ENCODE results near the gene PGR. TPM values are rescaled to one million over a fixed set of nuclear protein-coding genes. Genes with fewer than 3 reads are reported as not detected.

PGR gene
- total RNA-seq, 2 donors from 2014 or later = not detected

- H3K9me3 ChIP-seq (ENCODE audit: control insufficient read depth, low read length) = no peaks in the 10 kb centered on the region
- 84 to 88% methylated on average over 1 to 4 of the region's 5 CpGs for WGBS, 2 experiments (ENCODE audit: insufficient coverage in 1 of 2, insufficient read length in 1 of 2)
- no peak overlapping the region for H3K27ac ChIP-seq (ENCODE audit: low read depth, low read length)
- DNase-seq = no peak
- H3K27me3 ChIP-seq (ENCODE audit: control insufficient read depth, insufficient read depth, low read length, poor library complexity, severe bottlenecking) = no peaks in the 10 kb centered on the region
- no peak overlapping the region for H3K4me3 Mint-ChIP-seq
- H3K27me3 Mint-ChIP-seq (ENCODE audit: insufficient read depth) = no peaks in the 10 kb centered on the region
- no peak for TF ChIP-seq CTCF (conservative IDR thresholded peaks at IDR 0.05)
- H3K36me3 ChIP-seq (ENCODE audit: control insufficient read depth, insufficient read depth, low read length) = no peaks in the 10 kb centered on the region
- peaks cover 3% of the 10 kb centered on the region for H3K36me3 Mint-ChIP-seq (ENCODE audit: low read depth)
- no peak overlapping the region for H3K27ac Mint-ChIP-seq
- H3K4me1 ChIP-seq (ENCODE audit: control insufficient read depth, insufficient read depth, low read length) = no peaks in the 10 kb centered on the region
- H3K9me3 Mint-ChIP-seq = peaks cover 12% of the 10 kb centered on the region
- no peak overlapping the region for H3K9ac ChIP-seq (ENCODE audit: extremely low read depth, low read length, poor library complexity, severe bottlenecking)
- H3K4me1 Mint-ChIP-seq = no peaks in the 10 kb centered on the region
- no peak overlapping the region for H3K4me3 ChIP-seq (ENCODE audit: low read length)
Observed at GRCh38 chr11:101090679-101091270, 38.8 kb downstream of the PGR start.

GRCh38 chr11:101083335-101083734 lies 46.3 kb downstream of the PGR start:
- peak; percentile 52 for TF ChIP-seq CTCF (conservative IDR thresholded peaks at IDR 0.05)
- Mint-ChIP-seq H3K4me1 (peaks cover 2% of the 10 kb centered on the region), H3K36me3 (ENCODE audit: low read depth) (peaks cover 3% of the 10 kb centered on the region), H3K9me3 (peaks cover 39% of the 10 kb centered on the region), H3K27me3 (ENCODE audit: insufficient read depth) (no peaks in the 10 kb centered on the region), H3K4me3 (no peak overlapping the region), H3K27ac (no peak overlapping the region)
- Histone ChIP-seq H3K4me3 (ENCODE audit: low read length) (no peak overlapping the region), H3K36me3 (ENCODE audit: control insufficient read depth, insufficient read depth, low read length) (no peaks in the 10 kb centered on the region), H3K4me1 (ENCODE audit: control insufficient read depth, insufficient read depth, low read length) (no peaks in the 10 kb centered on the region), H3K9ac (ENCODE audit: extremely low read depth, low read length, poor library complexity, severe bottlenecking) (no peak overlapping the region), H3K27ac (ENCODE audit: low read depth, low read length) (no peak overlapping the region), H3K27me3 (ENCODE audit: control insufficient read depth, insufficient read depth, low read length, poor library complexity, severe bottlenecking) (no peaks in the 10 kb centered on the region), H3K9me3 (ENCODE audit: control insufficient read depth, low read length) (no peaks in the 10 kb centered on the region)
- DNase-seq = peak; percentile 54
- WGBS, 2 experiments (ENCODE audit: insufficient coverage in 1 of 2, insufficient read length in 1 of 2) = 90% methylated on average over 1 of the region's 1 CpG; no CpG with 5 or more reads in 1 of the 2 experiments

- Histone ChIP-seq H3K9me3 (ENCODE audit: control insufficient read depth, low read length) (no peaks in the 10 kb centered on the region), H3K27ac (ENCODE audit: low read depth, low read length) (no peak overlapping the region), H3K36me3 (ENCODE audit: control insufficient read depth, insufficient read depth, low read length) (no peaks in the 10 kb centered on the region), H3K4me1 (ENCODE audit: control insufficient read depth, insufficient read depth, low read length) (no peaks in the 10 kb centered on the region), H3K4me3 (ENCODE audit: low read length) (no peak overlapping the region), H3K27me3 (ENCODE audit: control insufficient read depth, insufficient read depth, low read length, poor library complexity, severe bottlenecking) (no peaks in the 10 kb centered on the region), H3K9ac (ENCODE audit: extremely low read depth, low read length, poor library complexity, severe bottlenecking) (no peak overlapping the region)
- no peaks in the 10 kb centered on the region for H3K27me3 Mint-ChIP-seq (ENCODE audit: insufficient read depth)
- H3K9me3 Mint-ChIP-seq = peaks cover 36% of the 10 kb centered on the region
- no peak overlapping the region for H3K27ac Mint-ChIP-seq
- DNase-seq = peak; percentile 53
- no peak for TF ChIP-seq CTCF (conservative IDR thresholded peaks at IDR 0.05)
- no peak overlapping the region for H3K4me3 Mint-ChIP-seq
- peaks cover 3% of the 10 kb centered on the region for H3K36me3 Mint-ChIP-seq (ENCODE audit: low read depth)
- H3K4me1 Mint-ChIP-seq = peaks cover 2% of the 10 kb centered on the region
Observed at GRCh38 chr11:101082813-101083212, 46.8 kb downstream of the PGR start.
